Lower leg skin (tissue), 3 donors: ENCODE results near the gene SNX10.

Source experiments
- CTCF ChIP-seq, 3 donors: fragments of 450-650 bp; IDR thresholded peaks; one replicate each; pipeline ENCODE4 v1.5.1; 2016; ENCODE audit warnings: antibody characterized with exemption in 3 of 3, mild to moderate bottlenecking in 3 of 3, moderate library complexity in 2 of 3
- POLR2A ChIP-seq, 2 donors: fragments of 450-650 bp; IDR thresholded peaks; one replicate each; pipeline ENCODE4 v1.6.1; 2016 to 2017; ENCODE audit warnings: antibody characterized with exemption in 2 of 2, mild to moderate bottlenecking in 1 of 2, moderate library complexity in 1 of 2

GRCh38 chr7:26346611-26347203 is 55.0 kb downstream of the SNX10 start:
- TF ChIP-seq POLR2A (IDR thresholded peaks at IDR 0.05) (no peak), CTCF (IDR thresholded peaks at IDR 0.05) (no peak)
